ENCODE data around the gene CAMK1D. TPM values are rescaled to one million over a fixed set of nuclear protein-coding genes. Genes with fewer than 3 reads are reported as not detected.

Gene CAMK1D
- total and polyA plus RNA-seq, 2 donors (not counting 3 experiments of a cell fraction or from before 2014, with no cell fraction given): 0.37 to 4.2 TPM

DNA sequence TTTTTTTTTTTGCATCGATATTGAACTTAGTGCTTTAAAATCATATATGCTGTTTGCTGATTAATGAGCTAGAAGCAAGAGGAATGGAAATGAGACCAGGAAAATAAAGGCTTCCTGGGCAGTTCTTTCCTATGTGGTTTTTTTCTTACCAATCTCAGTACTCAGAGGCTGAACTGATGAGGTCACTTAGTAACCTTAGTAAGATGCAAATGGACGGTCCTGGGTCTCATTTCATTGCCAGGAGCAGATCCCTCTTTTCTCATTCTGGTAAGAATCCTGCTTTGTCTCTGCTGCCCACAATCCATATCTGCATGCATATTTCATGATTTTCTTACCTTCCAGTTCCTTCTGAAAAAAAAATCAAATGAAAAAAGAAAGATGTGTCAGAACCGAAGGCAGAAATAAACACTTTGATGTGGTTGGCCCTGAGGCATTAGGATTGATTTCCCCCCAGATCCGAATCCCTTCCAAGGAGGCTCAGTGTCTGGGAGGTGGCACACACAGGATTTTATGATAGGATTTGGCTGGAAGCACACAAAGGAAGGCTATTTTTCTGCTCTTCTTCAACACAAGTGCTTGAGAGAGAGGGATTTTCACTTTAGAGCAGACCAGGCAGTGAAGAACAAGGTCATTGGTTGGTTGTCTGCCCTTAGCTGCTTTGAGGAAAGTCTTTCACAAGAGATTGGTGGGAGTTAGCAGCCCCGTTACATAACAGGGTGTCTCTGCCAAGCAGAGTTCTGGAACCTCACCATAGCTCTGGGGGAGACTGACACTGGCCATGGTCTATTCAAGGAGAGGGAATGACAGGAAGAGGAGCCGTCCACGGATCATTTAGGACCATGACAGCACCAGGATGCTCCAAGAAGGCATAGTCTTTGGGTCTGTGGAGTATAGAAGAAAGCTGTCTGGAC lies 150.0 kb downstream of the CAMK1D start:
- Histone ChIP-seq H3K79me2 (ENCODE audit: control insufficient read depth, insufficient read depth, low read length) (no peaks in the 10 kb centered on the region), H3K9ac (replicated peaks; ENCODE audit: extremely low read depth, insufficient read depth, low read length) (no peak overlapping the region), H3K4me1 (ENCODE audit: control insufficient read depth, extremely low read depth, insufficient read depth, low read length) (no peaks in the 10 kb centered on the region), H3K27me3 (ENCODE audit: control insufficient read depth in 2 of 2, insufficient read depth in 2 of 2, low read length in 2 of 2) (peaks cover 2 to 5% of the 10 kb centered on the region in 2 experiments), H3K9me3 (replicated peaks; ENCODE audit: control insufficient read depth, insufficient read depth, low read length) (no peaks in the 10 kb centered on the region), H2AFZ (ENCODE audit: low read depth, low read length) (no peak overlapping the region), H3K4me2 (ENCODE audit: insufficient read depth, low read length) (no peak overlapping the region), H3K36me3 (ENCODE audit: control insufficient read depth in 2 of 2, extremely low read depth in 1 of 2, insufficient read depth in 2 of 2, low read length in 2 of 2) (no peaks in the 10 kb centered on the region), H3K9me1 (replicated peaks; ENCODE audit: control insufficient read depth, extremely low read depth, insufficient read depth, low read length) (no peaks in the 10 kb centered on the region), H3K27ac (ENCODE audit: insufficient read depth, low read depth, low read length) (no peak overlapping the region), H4K20me1 (replicated peaks; ENCODE audit: control insufficient read depth, extremely low read depth, insufficient read depth, low read length) (no peaks in the 10 kb centered on the region), H3K4me3 (replicated peaks in 1 of 3; ENCODE audit: insufficient read depth in 1 of 3, low read depth in 1 of 3, low read length in 3 of 3) (no peak overlapping the region)
- ChIA-PET CTCF (interaction anchor here (1.2 kb wide), 1 partner anchor 157 kb away, joined by 3 read pairs; no protein-coding TSS in a partner anchor), POLR2A (no interaction called here)
- FAIRE-seq: no peak
- no peak for DNase-seq (ENCODE audit: low read depth, low spot score)
- intact Hi-C loops (cut with micrococcal nuclease) (no loop called here), dilution Hi-C loops (cut with MboI; ENCODE audit: extremely low pct_ligation_motif_present, low sequenced_read_pairs) (no loop called here)
- BruUV-seq (replicated peaks): no TSS peak
- no peak for TF ChIP-seq EZH2 (IDR thresholded peaks at IDR 0.05; ENCODE audit: borderline replicate concordance, low read depth, low read length, severe bottlenecking)
- TF ChIP-seq, protein P1, sequence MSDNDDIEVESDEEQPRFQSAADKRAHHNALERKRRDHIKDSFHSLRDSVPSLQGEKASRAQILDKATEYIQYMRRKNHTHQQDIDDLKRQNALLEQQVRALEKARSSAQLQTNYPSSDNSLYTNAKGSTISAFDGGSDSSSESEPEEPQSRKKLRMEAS (IDR thresholded peaks at IDR 0.05; ENCODE audit: insufficient read depth, insufficient read length): no peak
- no peak for TF ChIP-seq MYC (IDR thresholded peaks at IDR 0.05; ENCODE audit: low read depth, low read length)
- TF ChIP-seq POLR2A (IDR thresholded peaks at IDR 0.05; ENCODE audit: low read depth, low read length): no peak
- TF ChIP-seq GATA2 (IDR thresholded peaks at IDR 0.05; ENCODE audit: insufficient read depth, insufficient read length, low read depth, low read length): no peak
- TF ChIP-seq JUN (IDR thresholded peaks at IDR 0.05; ENCODE audit: borderline replicate concordance, insufficient read depth, insufficient read length, low read depth): no peak
- no peak for TF ChIP-seq FOS (IDR thresholded peaks at IDR 0.05; ENCODE audit: borderline replicate concordance, insufficient read depth, low read length)
- TF ChIP-seq POLR2AphosphoS5 (IDR thresholded peaks at IDR 0.05; ENCODE audit: insufficient read depth, low read depth, low read length): no peak
- TF ChIP-seq, protein P2, sequence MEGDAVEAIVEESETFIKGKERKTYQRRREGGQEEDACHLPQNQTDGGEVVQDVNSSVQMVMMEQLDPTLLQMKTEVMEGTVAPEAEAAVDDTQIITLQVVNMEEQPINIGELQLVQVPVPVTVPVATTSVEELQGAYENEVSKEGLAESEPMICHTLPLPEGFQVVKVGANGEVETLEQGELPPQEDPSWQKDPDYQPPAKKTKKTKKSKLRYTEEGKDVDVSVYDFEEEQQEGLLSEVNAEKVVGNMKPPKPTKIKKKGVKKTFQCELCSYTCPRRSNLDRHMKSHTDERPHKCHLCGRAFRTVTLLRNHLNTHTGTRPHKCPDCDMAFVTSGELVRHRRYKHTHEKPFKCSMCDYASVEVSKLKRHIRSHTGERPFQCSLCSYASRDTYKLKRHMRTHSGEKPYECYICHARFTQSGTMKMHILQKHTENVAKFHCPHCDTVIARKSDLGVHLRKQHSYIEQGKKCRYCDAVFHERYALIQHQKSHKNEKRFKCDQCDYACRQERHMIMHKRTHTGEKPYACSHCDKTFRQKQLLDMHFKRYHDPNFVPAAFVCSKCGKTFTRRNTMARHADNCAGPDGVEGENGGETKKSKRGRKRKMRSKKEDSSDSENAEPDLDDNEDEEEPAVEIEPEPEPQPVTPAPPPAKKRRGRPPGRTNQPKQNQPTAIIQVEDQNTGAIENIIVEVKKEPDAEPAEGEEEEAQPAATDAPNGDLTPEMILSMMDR (IDR thresholded peaks at IDR 0.05; ENCODE audit: extremely low read depth in 1 of 2, insufficient read depth in 1 of 2, low read depth in 1 of 2, low read length in 2 of 2): no peak

Measured in endothelial cell of umbilical vein (primary cell).